ENCODE results near the gene EPB41L4A. TPM values are rescaled to one million over a fixed set of nuclear protein-coding genes. Genes with fewer than 3 reads are reported as not detected.

EPB41L4A gene
- total and polyA plus RNA-seq, 2 donors (not counting 3 experiments of a cell fraction or from before 2014, with no cell fraction given): 6.0 to 17.9 TPM

- H3K9ac ChIP-seq (replicated peaks; ENCODE audit: extremely low read depth, insufficient read depth, low read length): no peak overlapping the region
- no peak overlapping the region for H3K4me2 ChIP-seq (ENCODE audit: insufficient read depth, low read length)
- H3K9me1 ChIP-seq (replicated peaks; ENCODE audit: control insufficient read depth, extremely low read depth, insufficient read depth, low read length): no peaks in the 10 kb centered on the region
- H2AFZ ChIP-seq (ENCODE audit: low read depth, low read length): no peak overlapping the region
- no peaks in the 10 kb centered on the region for H3K79me2 ChIP-seq (ENCODE audit: control insufficient read depth, insufficient read depth, low read length)
- H3K36me3 ChIP-seq (ENCODE audit: control insufficient read depth in 2 of 2, extremely low read depth in 1 of 2, insufficient read depth in 2 of 2, low read length in 2 of 2): no peaks in the 10 kb centered on the region
- FAIRE-seq: no peak
- H3K4me3 ChIP-seq (replicated peaks in 1 of 3; ENCODE audit: insufficient read depth in 1 of 3, low read depth in 1 of 3, low read length in 3 of 3): no peak overlapping the region
- dilution Hi-C loops (cut with MboI; ENCODE audit: extremely low pct_ligation_motif_present, low sequenced_read_pairs) (no loop called here), intact Hi-C loops (cut with micrococcal nuclease) (no loop called here)
- H3K27ac ChIP-seq (ENCODE audit: insufficient read depth, low read depth, low read length): no peak overlapping the region
- no TSS peak for BruUV-seq (replicated peaks)
- POLR2A ChIA-PET: no interaction called here
- CTCF ChIA-PET: interaction anchor here (1.0 to 2.3 kb wide), 3 partner anchors 10 to 31 kb away, joined by 3 to 7 read pairs (median 4); no protein-coding TSS in a partner anchor
- H3K27me3 ChIP-seq (ENCODE audit: control insufficient read depth in 2 of 2, insufficient read depth in 2 of 2, low read length in 2 of 2): no peaks in the 10 kb centered on the region
- DNase-seq (ENCODE audit: low read depth, low spot score): no peak
- H3K9me3 ChIP-seq (replicated peaks; ENCODE audit: control insufficient read depth, insufficient read depth, low read length): no peaks in the 10 kb centered on the region
- no peaks in the 10 kb centered on the region for H3K4me1 ChIP-seq (ENCODE audit: control insufficient read depth, extremely low read depth, insufficient read depth, low read length)
- H4K20me1 ChIP-seq (replicated peaks; ENCODE audit: control insufficient read depth, extremely low read depth, insufficient read depth, low read length): no peaks in the 10 kb centered on the region
- TF ChIP-seq JUN (IDR thresholded peaks at IDR 0.05; ENCODE audit: borderline replicate concordance, insufficient read depth, insufficient read length, low read depth) (no peak), CTCF (IDR thresholded peaks at IDR 0.05; ENCODE audit: extremely low read depth in 1 of 2, insufficient read depth in 1 of 2, low read depth in 1 of 2, low read length in 2 of 2) (no peak), EZH2 (IDR thresholded peaks at IDR 0.05; ENCODE audit: borderline replicate concordance, low read depth, low read length, severe bottlenecking) (no peak), GATA2 (IDR thresholded peaks at IDR 0.05; ENCODE audit: insufficient read depth, insufficient read length, low read depth, low read length) (no peak), MYC (IDR thresholded peaks at IDR 0.05; ENCODE audit: low read depth, low read length) (no peak), POLR2AphosphoS5 (IDR thresholded peaks at IDR 0.05; ENCODE audit: insufficient read depth, low read depth, low read length) (no peak), POLR2A (IDR thresholded peaks at IDR 0.05; ENCODE audit: low read depth, low read length) (no peak), FOS (IDR thresholded peaks at IDR 0.05; ENCODE audit: borderline replicate concordance, insufficient read depth, low read length) (no peak)
- TF ChIP-seq, protein P1, sequence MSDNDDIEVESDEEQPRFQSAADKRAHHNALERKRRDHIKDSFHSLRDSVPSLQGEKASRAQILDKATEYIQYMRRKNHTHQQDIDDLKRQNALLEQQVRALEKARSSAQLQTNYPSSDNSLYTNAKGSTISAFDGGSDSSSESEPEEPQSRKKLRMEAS (IDR thresholded peaks at IDR 0.05; ENCODE audit: insufficient read depth, insufficient read length): no peak
Observed at GRCh38 chr5:112388739-112389138, 30.3 kb downstream of the EPB41L4A start.
